Measurements from ENCODE around the gene RCAN2. TPM values are rescaled to one million over a fixed set of nuclear protein-coding genes. Genes with fewer than 3 reads are reported as not detected.

Gene RCAN2
- total RNA-seq, 1 experiment from 2014 or later: 0.44 TPM

DNA sequence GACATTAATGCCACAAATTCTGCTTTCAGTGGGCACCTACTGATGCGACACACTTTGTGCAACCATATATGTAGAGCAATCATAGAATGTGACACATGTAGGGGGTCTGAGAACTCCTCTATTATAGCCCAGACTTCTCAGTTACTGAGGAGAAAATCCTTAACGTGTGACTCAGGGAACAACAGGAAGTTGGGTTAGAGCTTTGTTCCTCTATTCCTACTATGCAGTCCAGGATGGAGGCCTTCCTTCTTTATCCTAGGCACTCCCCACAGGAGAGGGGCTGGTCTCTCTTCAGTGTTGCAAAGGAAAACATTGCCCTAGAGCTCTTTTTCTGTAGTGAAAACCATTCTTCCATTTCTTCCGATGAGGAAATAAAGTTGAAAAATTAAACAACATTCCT lies 39.6 kb upstream of the RCAN2 start:
- no peaks in the 10 kb centered on the region for H3K36me3 ChIP-seq (ENCODE audit: low read depth)
- no peaks in the 10 kb centered on the region for H3K9me2 ChIP-seq (ENCODE audit: insufficient read depth)
- CTCF ChIA-PET: no interaction called here

DNA sequence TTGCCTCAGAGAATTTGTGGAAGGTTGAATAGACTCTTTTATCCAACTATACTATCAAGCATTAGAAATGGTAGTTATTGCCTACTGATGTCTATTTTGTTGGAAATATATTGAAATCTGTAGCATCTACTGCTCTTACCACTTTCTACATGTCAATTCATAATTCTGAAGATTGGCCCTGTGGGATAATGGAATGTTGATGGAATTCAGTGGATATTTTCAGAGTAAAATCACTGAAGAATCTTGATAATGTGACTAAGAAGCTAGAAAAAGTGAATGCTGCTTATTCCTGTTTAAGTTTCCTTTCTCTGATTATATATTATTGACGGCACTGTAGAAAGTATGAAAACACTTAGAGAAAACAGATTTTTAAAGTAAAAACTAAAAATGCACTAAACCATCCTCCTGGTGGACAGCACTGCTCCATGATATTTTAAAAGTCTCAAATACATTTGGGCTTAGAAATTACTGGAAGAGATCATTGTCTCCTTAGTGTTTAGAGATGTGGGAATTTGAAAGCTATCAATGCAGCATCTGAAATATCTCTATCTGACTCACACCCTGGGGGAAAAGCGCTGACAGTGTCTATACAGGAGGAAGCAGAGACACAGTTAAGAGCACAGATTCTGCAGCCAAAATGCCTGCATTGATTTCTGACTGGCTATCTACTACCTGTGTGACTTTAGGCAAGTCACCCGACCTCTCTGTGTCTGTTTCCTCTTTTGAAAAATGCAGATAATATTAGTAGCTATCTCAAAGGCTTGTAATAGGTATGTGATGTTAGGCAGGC lies 37.9 kb upstream of the RCAN2 start:
- Histone ChIP-seq H3F3A (ENCODE audit: insufficient read depth, low read depth) (no peaks in the 10 kb centered on the region), H3K27ac (no peak overlapping the region), H3K4me3 (no peak overlapping the region), H3K27me3 (ENCODE audit: insufficient read depth, low read depth) (no peaks in the 10 kb centered on the region), H3K4me1 (replicated peaks; ENCODE audit: insufficient read depth) (no peaks in the 10 kb centered on the region), H2AFZ (no peak overlapping the region), H3K36me3 (ENCODE audit: low read depth) (no peaks in the 10 kb centered on the region), H4K20me1 (ENCODE audit: insufficient read depth) (no peaks in the 10 kb centered on the region), H3K79me2 (ENCODE audit: low read depth) (no peaks in the 10 kb centered on the region), H3K9me3 (ENCODE audit: insufficient read depth, low read depth) (no peaks in the 10 kb centered on the region), H3K9me2 (ENCODE audit: insufficient read depth) (no peaks in the 10 kb centered on the region), H3K4me2 (no peak overlapping the region)
- TF ChIP-seq, protein P1, sequence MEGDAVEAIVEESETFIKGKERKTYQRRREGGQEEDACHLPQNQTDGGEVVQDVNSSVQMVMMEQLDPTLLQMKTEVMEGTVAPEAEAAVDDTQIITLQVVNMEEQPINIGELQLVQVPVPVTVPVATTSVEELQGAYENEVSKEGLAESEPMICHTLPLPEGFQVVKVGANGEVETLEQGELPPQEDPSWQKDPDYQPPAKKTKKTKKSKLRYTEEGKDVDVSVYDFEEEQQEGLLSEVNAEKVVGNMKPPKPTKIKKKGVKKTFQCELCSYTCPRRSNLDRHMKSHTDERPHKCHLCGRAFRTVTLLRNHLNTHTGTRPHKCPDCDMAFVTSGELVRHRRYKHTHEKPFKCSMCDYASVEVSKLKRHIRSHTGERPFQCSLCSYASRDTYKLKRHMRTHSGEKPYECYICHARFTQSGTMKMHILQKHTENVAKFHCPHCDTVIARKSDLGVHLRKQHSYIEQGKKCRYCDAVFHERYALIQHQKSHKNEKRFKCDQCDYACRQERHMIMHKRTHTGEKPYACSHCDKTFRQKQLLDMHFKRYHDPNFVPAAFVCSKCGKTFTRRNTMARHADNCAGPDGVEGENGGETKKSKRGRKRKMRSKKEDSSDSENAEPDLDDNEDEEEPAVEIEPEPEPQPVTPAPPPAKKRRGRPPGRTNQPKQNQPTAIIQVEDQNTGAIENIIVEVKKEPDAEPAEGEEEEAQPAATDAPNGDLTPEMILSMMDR (conservative IDR thresholded peaks at IDR 0.05): no peak
- TF ChIP-seq EZH2 (IDR thresholded peaks at IDR 0.05; ENCODE audit: low read depth): no peak
- ChIA-PET POLR2A (ENCODE audit: unreplicated experiment) (no interaction called here), CTCF (no interaction called here)
- no TSS peak for BruUV-seq (replicated peaks)
- DNase-seq: no peak
- intact Hi-C loops (cut with micrococcal nuclease; ENCODE audit: unreplicated experiment): no loop called here

More for the DNA sequence above, 39.6 kb upstream of the RCAN2 start:
- H3K79me2 ChIP-seq (ENCODE audit: low read depth): no peaks in the 10 kb centered on the region
- TF ChIP-seq, protein P1 (conservative IDR thresholded peaks at IDR 0.05): no peak
- no peak for TF ChIP-seq EZH2 (IDR thresholded peaks at IDR 0.05; ENCODE audit: low read depth)
- H3K4me1 ChIP-seq (replicated peaks; ENCODE audit: insufficient read depth): no peaks in the 10 kb centered on the region
- 0 out of 2 replicates have a peak, but pooled peaks cover 3% of the 10 kb centered on the region for H3K9me3 ChIP-seq (ENCODE audit: insufficient read depth, low read depth)
- POLR2A ChIA-PET (ENCODE audit: unreplicated experiment): no interaction called here
- H3K27me3 ChIP-seq (ENCODE audit: insufficient read depth, low read depth): no peaks in the 10 kb centered on the region
- H3K4me3 ChIP-seq: no peak overlapping the region
- no peak overlapping the region for H3K4me2 ChIP-seq
- intact Hi-C loops (cut with micrococcal nuclease; ENCODE audit: unreplicated experiment): no loop called here
- no TSS peak for BruUV-seq (replicated peaks)
- no peak overlapping the region for H2AFZ ChIP-seq
- H4K20me1 ChIP-seq (ENCODE audit: insufficient read depth): no peaks in the 10 kb centered on the region
- no peak for DNase-seq
- H3K27ac ChIP-seq: no peak overlapping the region
- no peaks in the 10 kb centered on the region for H3F3A ChIP-seq (ENCODE audit: insufficient read depth, low read depth)

DNA sequence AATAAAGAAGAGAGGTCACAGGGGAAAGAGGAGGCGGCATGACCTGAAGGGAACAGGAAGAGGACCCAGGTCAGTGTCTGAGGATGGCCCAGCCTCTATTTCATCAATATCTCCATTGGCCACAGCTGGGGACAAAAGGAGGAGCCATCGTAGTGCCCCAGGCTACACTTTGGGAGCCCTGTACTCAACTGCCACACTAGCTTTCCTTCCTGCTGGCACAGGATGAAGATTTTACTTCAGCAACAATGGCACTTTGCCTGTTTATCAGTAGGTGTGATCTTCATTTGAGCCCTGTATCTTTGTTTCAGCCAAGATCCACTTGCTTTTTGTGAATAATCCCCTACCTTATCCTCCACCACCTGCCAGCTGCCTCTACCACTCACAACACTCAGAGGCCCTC lies 35.4 kb upstream of the RCAN2 start:
- Histone ChIP-seq H3K4me1 (replicated peaks; ENCODE audit: insufficient read depth) (no peaks in the 10 kb centered on the region), H3K9me3 (ENCODE audit: insufficient read depth, low read depth) (no peaks in the 10 kb centered on the region), H3K27me3 (ENCODE audit: insufficient read depth, low read depth) (no peaks in the 10 kb centered on the region), H4K20me1 (ENCODE audit: insufficient read depth) (no peaks in the 10 kb centered on the region), H2AFZ (no peak overlapping the region), H3F3A (ENCODE audit: insufficient read depth, low read depth) (no peaks in the 10 kb centered on the region), H3K4me3 (no peak overlapping the region), H3K36me3 (ENCODE audit: low read depth) (no peaks in the 10 kb centered on the region), H3K9me2 (ENCODE audit: insufficient read depth) (no peaks in the 10 kb centered on the region), H3K79me2 (ENCODE audit: low read depth) (no peaks in the 10 kb centered on the region), H3K4me2 (no peak overlapping the region), H3K27ac (no peak overlapping the region)
- no peak for TF ChIP-seq EZH2 (IDR thresholded peaks at IDR 0.05; ENCODE audit: low read depth)
- TF ChIP-seq, protein P1 (conservative IDR thresholded peaks at IDR 0.05): no peak
- intact Hi-C loops (cut with micrococcal nuclease; ENCODE audit: unreplicated experiment): no loop called here
- ChIA-PET CTCF (no interaction called here), POLR2A (ENCODE audit: unreplicated experiment) (no interaction called here)
- DNase-seq: no peak
- BruUV-seq (replicated peaks): no TSS peak

All from PC-9 (cell line).